Femur (tissue), 1 donor: ENCODE data around the gene RANBP3.
"Not testable (repeated sequence)": the region's sequence is repeated elsewhere in the genome, so short reads cannot be mapped to it uniquely, and the experiment has no call there.

Source experiments
- DNase-seq: peaks from one replicate; pipeline ENCODE4 v3.0.0-alpha.2; 2017

The RANBP3 gene

GRCh38 chr19:5897189-5897969 lies 80.6 kb downstream of the RANBP3 start:
- no peak for DNase-seq

GRCh38 chr19:5896365-5897076 lies 81.4 kb downstream of the RANBP3 start:
- DNase-seq: no peak

DNA sequence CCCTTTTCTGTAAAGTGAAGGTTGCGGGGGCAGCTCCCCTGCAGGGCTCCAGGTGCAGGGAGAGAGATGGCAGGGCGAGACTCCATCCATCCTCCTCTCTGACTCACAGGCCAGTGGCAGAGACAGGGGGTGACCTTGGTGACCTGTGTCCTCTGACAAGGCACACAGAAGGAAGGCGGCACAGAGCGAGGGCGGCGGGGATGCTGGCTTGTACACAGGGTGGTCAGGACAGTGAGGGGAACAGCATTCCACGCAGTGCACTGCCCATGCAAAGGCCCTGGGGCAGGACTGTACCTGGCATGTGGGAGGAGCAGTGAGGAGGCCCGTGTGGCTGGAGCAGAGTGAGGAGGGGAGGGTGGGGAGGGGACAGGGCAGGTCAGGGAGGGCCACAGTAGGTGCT lies 82.0 kb downstream of the RANBP3 start:
- DNase-seq: no peak

DNA sequence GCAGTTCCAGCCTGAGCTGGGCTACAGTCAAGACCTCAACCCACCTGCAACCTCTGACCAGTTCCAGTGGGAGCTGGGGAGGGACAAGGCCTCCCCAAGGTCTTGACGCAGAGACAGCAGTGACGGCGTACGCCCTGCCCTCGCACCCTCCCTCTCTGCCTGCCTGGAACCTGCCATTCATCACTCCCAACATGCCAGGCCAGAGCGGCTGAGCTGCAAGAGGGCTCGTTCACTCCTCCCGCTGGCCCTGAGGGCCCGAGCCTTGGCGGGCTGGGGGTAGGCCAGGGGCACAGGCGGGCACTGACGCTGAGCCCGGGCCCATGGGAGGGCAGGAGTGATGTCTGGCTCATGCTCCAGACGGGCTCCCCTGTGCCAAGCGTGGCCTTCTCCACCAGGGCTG lies 82.5 kb downstream of the RANBP3 start:
- DNase-seq: no peak

DNA sequence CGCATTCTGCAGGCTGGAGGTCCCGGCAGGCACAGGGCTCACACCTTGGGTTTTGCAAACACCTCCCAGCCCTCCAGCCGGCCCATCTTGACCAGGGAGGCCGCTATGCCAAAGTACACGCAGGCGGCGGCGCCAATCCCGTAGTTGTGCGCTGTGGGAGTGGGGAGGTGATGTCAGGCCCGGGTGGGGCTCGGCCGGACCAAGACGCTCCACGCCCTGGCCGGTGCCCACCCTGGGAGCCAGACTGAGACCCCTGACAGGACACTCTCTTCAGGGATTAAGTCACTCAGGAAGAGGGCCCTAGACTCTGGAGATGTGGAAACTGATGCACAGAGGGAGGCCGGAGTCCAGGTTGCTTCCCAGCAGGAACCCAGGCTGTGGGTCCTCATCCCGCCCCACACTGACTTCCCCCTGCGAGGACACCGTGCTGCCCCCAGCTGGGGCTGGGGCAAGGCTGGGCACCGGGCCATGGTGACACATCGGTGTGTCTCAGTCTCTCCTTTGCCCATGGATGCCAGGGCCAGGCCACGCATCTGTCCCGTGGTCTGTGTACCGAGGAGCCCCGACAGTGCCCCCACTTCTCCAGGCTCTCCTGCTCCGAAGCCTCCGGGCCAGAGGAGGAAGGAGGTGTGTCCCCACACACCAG lies 83.1 kb downstream of the RANBP3 start:
- no peak for DNase-seq

DNA sequence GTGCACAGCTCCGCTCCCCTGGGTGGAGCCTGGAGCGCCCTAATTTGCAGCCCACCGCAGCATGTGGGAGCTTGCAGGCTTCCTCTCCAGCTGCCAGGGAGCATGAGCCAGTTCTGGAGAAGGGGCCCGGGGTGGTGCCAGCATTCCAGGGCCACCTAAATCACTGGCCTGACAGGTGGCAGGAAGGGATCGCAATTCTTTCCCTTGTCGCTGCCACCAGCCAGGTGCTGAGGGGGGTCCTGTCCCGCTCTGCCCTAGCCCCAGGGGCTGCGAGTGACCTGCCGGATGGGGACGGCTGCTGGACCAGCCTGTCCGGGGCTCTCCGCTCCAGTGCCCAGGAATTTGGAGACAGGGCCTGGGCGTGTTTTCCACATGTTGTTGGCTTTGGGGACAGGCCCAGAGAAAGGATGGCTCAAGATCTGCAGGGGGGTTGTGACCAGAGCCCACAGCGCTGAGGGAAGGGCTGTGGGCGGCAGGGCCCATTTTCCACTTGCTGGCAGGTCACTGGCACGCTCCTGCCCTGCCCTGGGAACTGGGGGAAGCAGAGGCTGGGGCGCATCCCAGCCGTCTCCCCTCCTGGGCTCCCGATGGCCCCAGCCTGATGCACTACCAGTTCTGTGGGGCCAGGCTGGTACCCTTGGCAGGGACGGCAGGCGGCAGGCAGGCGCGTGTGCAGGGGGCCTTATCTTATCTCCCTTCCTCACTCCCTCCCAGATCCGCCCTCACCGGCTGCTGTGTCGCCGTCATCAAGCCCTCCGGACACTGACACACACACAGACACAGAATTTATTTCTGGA lies 83.8 kb downstream of the RANBP3 start:
- peak; percentile 63 for DNase-seq

DNA sequence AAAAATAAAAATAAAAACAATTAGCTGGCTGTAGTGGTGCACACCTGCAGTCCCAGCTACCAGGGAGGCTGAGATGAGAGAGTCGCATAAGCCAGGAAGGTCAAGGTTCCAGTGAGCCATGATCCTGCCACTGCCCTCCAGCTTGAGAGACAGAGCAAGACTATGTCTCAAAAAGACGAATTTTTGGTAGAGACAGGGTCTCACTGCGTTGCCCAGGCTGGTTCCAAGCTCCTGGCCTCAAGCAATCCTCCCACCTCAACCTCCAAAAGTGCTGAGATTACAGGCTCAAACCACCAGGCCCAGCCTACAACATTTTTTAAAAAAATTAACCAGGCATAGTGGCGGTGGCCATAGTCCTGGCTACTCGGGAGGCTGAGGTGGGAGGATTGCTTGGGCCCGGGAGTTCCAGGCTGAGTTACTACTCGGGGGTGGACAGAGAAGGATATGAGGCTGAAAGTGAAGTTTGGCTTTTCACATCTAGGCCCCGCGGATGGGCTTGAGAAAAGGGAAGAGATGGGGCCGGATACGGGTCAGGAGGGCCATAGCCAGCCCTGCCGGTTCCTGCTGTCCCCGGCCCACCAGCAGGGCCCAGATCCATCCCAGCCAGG lies 84.5 kb downstream of the RANBP3 start:
- DNase-seq: no peak

DNA sequence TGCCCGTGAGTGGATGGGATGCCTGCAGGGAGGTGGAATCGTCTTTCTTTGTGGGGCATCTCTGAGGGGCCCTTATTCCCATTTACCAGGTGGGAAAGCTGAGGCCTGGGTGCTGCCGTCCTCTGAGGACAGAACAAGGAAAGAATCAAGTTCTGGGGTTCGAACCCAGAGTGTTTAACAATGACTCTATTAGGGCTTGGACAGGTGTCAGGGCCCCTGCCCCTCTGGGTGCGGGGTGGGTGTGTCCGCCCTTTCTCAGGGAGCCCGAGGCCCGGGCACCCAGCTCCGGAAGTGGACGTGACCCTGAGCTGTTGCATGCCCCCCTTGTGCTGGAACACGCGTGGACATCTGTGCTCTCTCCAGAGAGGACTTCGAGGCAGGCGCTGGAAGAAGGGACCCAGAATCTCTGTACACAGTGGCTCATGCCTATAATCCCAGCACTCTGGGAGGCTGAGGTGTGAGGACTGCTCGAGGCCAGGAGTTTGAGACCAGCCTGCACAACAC lies 85.1 kb downstream of the RANBP3 start:
- DNase-seq: no peak

DNA sequence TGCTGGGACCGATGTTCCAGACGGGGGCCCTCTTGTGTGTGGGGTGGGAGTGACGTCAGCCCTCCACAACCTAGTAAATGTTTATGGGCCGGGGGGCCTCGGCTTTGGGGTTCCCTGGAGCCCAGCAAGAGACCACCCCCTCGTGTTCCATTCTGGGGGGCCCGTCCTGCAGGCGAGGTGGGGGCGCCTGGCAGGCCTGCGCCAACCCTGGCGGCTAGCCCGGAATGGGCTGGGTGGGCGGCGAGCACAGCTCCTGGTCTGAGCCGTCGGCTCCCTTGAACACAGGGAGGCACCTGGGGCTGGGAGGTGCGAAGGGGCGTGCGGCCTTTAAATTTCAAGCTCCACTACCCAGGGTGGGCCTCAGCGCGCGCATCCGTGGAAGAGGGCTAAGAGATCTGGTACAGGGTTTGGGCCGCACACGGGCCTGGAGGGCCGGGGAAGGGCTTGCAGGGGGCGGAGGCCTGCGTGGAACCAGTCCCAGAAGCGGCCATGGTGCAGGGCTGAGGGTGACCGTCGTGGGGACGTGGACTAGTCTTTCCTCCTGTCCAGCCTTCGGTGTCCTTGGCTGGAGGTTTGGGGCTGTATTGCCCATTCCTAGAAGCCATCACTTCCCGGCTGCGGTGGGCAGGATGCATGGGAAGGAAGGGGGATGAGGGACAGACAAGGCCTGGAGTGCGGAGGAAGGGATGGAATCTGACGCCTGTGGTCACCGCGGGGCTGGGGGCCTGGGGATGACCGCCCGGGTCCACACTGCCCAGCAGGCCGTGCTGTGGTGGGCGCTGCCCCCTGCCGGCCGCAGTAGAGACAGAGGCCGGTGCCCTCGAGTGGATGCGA lies 85.8 kb downstream of the RANBP3 start:
- peak; percentile 64 for DNase-seq

GRCh38 chr19:5891572-5891937 lies 86.4 kb downstream of the RANBP3 start:
- peak; percentile 38 for DNase-seq

GRCh38 chr19:5890099-5890498 lies 87.8 kb downstream of the RANBP3 start:
- DNase-seq: no peak

DNA sequence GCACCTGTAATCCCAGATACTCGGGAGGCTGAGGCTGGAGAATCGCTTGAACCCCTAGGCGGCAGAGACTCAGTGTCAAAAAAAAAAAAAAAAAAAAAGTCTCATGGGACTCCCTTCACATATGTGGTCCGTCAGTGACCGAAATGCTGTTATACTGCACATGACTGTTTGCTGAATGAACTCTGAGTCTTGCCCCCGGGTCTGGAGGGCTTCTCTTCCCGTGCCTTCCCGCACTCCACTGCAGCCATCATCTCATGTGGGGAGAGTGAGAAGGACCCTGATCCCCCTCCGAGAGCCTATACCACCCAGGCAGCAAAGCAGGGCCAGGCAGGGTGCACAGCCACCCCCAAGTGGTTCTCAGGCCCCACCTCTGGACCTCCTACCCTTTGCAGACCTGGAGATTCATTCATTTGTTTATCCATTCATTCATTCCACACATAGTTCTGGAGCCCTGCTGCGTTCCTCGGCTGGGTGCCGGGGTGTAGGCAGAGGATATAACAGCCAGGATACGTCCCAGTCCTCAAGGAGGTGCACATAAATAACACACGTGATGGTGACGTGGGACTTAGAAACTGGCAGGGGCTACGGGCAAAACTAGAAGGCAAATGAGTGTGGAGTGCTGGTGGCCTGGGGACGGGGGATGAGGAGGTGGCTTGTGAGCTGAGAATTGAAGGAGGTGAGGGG lies 88.5 kb downstream of the RANBP3 start:
- no peak for DNase-seq

GRCh38 chr19:5884065-5884811 lies 93.7 kb downstream of the RANBP3 start:
- not testable (repeated sequence) for DNase-seq

DNA sequence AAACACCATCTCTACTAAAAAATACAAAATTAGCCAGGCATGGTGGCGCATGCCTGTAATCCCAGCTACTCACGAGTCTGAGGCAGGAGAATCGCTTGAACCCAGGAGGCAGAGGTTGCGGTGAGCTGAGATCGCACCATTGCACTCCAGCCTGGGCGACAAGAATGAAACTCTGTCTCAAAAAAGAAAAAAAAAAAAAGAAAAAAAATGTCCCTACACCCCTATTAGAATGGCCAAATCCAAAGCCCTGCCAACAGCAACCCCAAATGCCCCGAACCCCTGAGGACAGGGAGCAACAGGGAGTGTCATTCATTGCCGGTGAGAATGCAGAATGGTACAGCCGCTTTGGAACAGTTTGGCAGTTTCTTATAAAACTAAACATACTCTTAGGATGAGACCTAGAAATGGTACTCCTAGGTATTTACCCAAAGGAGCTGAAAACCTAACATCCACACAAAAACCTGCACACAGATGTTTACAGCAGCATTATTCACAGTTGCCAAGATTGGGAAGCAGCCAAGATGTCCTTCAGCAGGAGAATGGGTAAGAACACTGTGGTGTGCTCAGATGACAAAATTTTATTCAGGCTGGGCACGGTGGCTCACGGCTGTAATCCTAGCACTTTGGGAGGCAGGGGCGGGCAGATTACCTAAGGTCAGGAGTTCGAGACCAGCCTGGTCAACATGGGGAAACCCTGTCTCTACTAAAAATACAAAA lies 94.6 kb downstream of the RANBP3 start:
- not testable (repeated sequence) for DNase-seq

- DNase-seq: no peak
Observed at GRCh38 chr19:5882421-5882968, 95.4 kb downstream of the RANBP3 start.

DNA sequence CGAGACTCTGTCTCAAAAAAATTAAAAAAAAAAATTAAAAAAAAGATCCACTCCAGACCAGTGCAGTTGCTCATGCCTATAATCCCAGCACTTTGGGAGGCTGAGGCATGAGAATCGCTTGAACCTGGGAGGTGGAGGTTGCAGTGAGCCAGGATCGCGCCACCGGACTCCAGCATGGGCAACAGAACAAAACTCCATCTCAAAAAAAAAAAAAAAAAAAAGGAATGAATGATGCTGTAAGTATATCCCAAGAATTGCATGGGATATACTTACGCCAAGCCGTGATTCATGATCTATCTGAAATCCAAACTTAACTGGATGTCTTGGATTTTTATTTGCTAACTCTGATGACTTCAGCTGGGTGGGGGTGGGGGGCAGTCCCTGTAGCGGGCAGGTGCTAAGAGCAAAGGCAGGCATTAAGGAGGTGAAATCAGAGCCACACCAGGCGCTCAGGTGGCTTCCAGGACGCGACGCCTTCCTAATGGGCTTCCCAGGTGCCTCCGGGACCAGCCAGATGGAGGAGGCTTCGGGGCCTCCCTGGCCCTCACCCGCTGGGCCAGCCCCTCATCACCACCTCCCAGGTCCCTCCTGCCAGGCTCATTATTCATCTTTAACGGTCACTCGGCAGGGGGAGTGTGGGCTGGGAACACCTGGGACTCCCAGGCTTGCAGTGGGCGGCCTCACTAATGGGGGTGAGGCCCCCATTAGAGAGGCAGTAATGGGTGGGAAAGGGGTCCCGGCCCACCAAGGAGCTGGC lies 96.2 kb downstream of the RANBP3 start:
- DNase-seq: no peak

DNA sequence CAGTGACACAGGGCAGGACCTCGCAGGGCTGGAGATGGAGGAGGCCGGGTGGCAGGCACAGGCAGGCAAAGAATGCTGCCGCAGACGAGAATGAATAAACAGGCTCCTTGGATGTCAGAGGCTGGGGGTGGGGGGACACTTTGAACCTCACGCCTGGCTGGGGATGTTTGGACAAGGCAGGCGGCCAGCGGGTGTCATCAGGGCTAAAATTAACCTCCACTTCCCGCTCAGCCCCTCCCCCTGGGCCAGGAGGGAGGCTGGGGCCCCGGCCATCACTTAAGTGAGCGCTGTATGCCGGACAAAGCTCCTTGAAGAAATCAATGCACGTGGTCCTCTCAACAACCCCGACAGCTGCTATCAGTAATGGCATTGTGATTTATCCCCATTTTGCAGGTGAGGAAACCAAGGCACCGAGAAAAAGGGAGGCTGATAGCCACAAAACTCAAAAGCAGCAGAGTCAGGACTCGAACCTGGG lies 97.3 kb downstream of the RANBP3 start:
- DNase-seq: peak; percentile 86

DNA sequence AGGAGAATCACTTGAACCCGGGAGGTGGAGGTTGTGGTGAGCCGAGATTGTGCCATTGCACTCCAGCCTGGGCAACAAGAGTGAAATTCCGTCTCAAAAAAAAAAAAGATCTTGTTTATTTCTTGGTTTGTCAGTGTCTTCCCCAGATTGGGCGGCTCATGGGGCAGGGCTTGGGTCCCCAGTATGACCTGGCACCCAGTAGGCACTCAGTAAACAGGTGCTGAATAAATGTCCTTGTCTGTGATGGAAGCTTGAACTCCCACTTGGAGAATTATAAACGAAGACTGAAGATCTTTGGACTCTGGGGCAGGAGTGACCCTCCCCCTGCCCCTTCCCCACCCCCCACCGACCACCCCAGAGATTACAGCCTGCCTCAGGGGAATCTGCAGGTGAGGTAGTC lies 97.7 kb downstream of the RANBP3 start:
- DNase-seq: no peak
